Kidney glomerular epithelial cell (primary cell): Measurements from ENCODE around the gene CSNK1G3.

ENCODE experiments used
- DNase-seq: peaks from one replicate; lab custom pipeline; 2025; lab: John Stamatoyannopoulos, UW

CSNK1G3 gene

GRCh38 chr5:123645024-123645603 lies 133.1 kb downstream of the CSNK1G3 start:
- no peak for DNase-seq

GRCh38 chr5:123647066-123647465 lies 135.1 kb downstream of the CSNK1G3 start:
- no peak for DNase-seq

- DNase-seq: no peak
Measured at GRCh38 chr5:123651234-123651633, 139.3 kb downstream of the CSNK1G3 start.

GRCh38 chr5:123659011-123659410 lies 147.0 kb downstream of the CSNK1G3 start:
- DNase-seq: no peak

GRCh38 chr5:123659495-123659894 lies 147.5 kb downstream of the CSNK1G3 start:
- no peak for DNase-seq

GRCh38 chr5:123664961-123665360 lies 153.0 kb downstream of the CSNK1G3 start:
- no peak for DNase-seq

- DNase-seq: no peak
Measured at GRCh38 chr5:123665822-123666371, 153.9 kb downstream of the CSNK1G3 start.
